ENCODE data around the gene NFAM1.

GRCh38 chr22:42372976-42373375, 59.2 kb downstream of the NFAM1 start:
- TF ChIP-seq CTCF (conservative IDR thresholded peaks at IDR 0.05 in 1 of 2, IDR thresholded peaks at IDR 0.05 in 1 of 2; ENCODE audit: extremely low read depth in 1 of 2, insufficient read depth in 1 of 2, low read depth in 1 of 2, low read length in 2 of 2) = no peak
- TF ChIP-seq EZH2 (IDR thresholded peaks at IDR 0.05; ENCODE audit: borderline replicate concordance, low read length) = no peak

All from mammary epithelial cell (primary cell).